Loucy (cell line): ENCODE data around the gene DLG2.

Source experiments
- H2AFZ ChIP-seq: fragments of 200-600 bp; sonication (generic); 2 replicates; pipeline ENCODE4 v1.6.0; 2016; ENCODE audit warnings: antibody characterized with exemption, mild to moderate bottlenecking, low read length, moderate library complexity
- H3F3A ChIP-seq: fragments of 200-600 bp; 2 replicates; pipeline ENCODE4 v1.6.0; 2016; ENCODE audit warnings: antibody characterized with exemption, low read depth, mild to moderate bottlenecking
- H3K27me3 ChIP-seq: fragments of 200-600 bp; sonication (generic); 2 replicates; pipeline ENCODE4 v1.6.1; 2014; ENCODE audit warnings: low read length, mild to moderate bottlenecking; ENCODE audit not compliant: insufficient read depth, poor library complexity, severe bottlenecking
- H3K36me3 ChIP-seq: fragments of 200-600 bp; sonication (generic); 2 replicates; pipeline ENCODE4 v1.6.1; 2016; ENCODE audit warnings: low read length; ENCODE audit not compliant: insufficient read depth
- H3K4me1 ChIP-seq: fragments of 200-600 bp; sonication (generic); 2 replicates; pipeline ENCODE4 v1.5.1; 2014; ENCODE audit warnings: low read length, mild to moderate bottlenecking; ENCODE audit not compliant: insufficient read depth, poor library complexity, severe bottlenecking
- H3K4me2 ChIP-seq: fragments of 200-600 bp; sonication (generic); 2 replicates; pipeline ENCODE4 v1.6.0; 2014; ENCODE audit warnings: antibody characterized with exemption, low read length, low read depth, mild to moderate bottlenecking; ENCODE audit not compliant: poor library complexity, severe bottlenecking
- H3K4me3 ChIP-seq: fragments of 200-600 bp; sonication (generic); 2 replicates; pipeline ENCODE4 v1.5.1; 2014; ENCODE audit warnings: low read length, mild to moderate bottlenecking, mixed read lengths; ENCODE audit not compliant: poor library complexity, severe bottlenecking
- H3K79me2 ChIP-seq: fragments of 200-600 bp; sonication (generic); 2 replicates; pipeline ENCODE4 v1.6.1; 2014; ENCODE audit warnings: low read length; ENCODE audit not compliant: insufficient read depth
- H3K9ac ChIP-seq: fragments of 200-600 bp; sonication (generic); 2 replicates; pipeline ENCODE4 v1.6.0; 2014; ENCODE audit warnings: mild to moderate bottlenecking, low read depth, low read length, moderate library complexity; ENCODE audit not compliant: poor library complexity, severe bottlenecking
- H3K9me2 ChIP-seq: fragments of 200-600 bp; sonication (generic); replicated peaks from 2 replicates; pipeline ENCODE4 v1.6.1; 2016; ENCODE audit warnings: low read depth, low read length, mixed read lengths
- H3K9me3 ChIP-seq: fragments of 200-600 bp; sonication (generic); 2 replicates; pipeline ENCODE4 v1.6.1; 2014; ENCODE audit warnings: mild to moderate bottlenecking, antibody characterized with exemption, low read length, low read depth; ENCODE audit not compliant: insufficient read depth
- H4K20me1 ChIP-seq: fragments of 200-600 bp; sonication (generic); 2 replicates; pipeline ENCODE4 v1.6.0; 2014; ENCODE audit warnings: antibody characterized with exemption, low read length, mild to moderate bottlenecking; ENCODE audit not compliant: insufficient read depth, poor library complexity, severe bottlenecking
- EZH2phosphoT487 ChIP-seq: fragments of 200-600 bp; IDR thresholded peaks from 2 replicates; pipeline ENCODE4 v1.6.1; 2018; ENCODE audit warnings: antibody characterized with exemption, mild to moderate bottlenecking, moderate library complexity, borderline replicate concordance
- TF ChIP-seq, protein P1 (sequence below): fragments of 200-600 bp; sonication (generic); conservative IDR thresholded peaks from 2 replicates; pipeline ENCODE4 v1.5.1; 2014; ENCODE audit warnings: mild to moderate bottlenecking, antibody characterized with exemption, low read length

Gene DLG2

DNA sequence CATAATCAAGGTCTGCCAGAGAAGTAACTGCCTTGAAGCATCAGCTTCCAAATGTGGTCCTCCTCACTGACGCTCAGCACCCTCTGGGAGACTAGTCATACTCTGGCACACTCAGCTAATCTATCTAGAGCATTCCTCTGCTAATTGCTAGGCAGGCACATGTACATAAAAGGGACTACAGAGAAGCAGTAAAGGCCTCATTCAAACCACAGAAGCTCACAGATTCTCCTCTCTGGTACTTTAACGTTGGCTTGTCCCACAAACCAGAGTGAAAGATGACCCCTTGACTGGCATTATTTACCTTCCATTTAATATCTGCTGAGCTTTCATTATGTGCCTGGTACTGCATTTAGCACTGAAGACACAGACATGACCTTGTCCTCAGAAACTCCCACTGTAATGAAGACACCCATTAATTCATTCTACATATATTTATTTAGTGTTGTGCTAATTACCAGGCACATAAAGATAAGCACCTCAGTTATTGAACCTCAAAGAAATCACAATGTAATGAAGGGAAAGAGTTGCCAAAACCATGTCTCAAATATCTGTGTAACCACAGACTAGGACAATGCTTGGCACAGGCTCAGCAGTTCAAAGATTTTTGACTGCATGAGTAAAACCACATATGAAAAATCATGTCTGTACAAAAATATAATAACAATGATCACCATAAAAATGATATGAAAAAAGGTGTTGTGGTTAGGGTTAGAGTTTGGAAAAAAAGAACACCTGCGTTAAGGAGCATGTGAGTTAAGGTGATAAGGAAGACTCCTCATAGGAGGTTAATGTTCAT lies 550.4 kb downstream of the DLG2 start:
- no peaks in the 10 kb centered on the region for H3K27me3 ChIP-seq
- no peaks in the 10 kb centered on the region for H4K20me1 ChIP-seq
- H3K4me3 ChIP-seq: no peak overlapping the region
- peak overlapping the region; percentile 34 for H3K4me2 ChIP-seq
- no peak overlapping the region for H3K9ac ChIP-seq
- no peaks in the 10 kb centered on the region for H3F3A ChIP-seq
- H3K9me2 ChIP-seq: no peaks in the 10 kb centered on the region
- H3K9me3 ChIP-seq: no peaks in the 10 kb centered on the region
- H3K79me2 ChIP-seq: no peaks in the 10 kb centered on the region
- H3K4me1 ChIP-seq: peaks cover 11% of the 10 kb centered on the region
- peak; percentile 30; the same call in 1 of the 2 replicates for TF ChIP-seq EZH2phosphoT487
- TF ChIP-seq, protein P1, sequence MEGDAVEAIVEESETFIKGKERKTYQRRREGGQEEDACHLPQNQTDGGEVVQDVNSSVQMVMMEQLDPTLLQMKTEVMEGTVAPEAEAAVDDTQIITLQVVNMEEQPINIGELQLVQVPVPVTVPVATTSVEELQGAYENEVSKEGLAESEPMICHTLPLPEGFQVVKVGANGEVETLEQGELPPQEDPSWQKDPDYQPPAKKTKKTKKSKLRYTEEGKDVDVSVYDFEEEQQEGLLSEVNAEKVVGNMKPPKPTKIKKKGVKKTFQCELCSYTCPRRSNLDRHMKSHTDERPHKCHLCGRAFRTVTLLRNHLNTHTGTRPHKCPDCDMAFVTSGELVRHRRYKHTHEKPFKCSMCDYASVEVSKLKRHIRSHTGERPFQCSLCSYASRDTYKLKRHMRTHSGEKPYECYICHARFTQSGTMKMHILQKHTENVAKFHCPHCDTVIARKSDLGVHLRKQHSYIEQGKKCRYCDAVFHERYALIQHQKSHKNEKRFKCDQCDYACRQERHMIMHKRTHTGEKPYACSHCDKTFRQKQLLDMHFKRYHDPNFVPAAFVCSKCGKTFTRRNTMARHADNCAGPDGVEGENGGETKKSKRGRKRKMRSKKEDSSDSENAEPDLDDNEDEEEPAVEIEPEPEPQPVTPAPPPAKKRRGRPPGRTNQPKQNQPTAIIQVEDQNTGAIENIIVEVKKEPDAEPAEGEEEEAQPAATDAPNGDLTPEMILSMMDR: no peak
- no peak overlapping the region for H2AFZ ChIP-seq
- no peaks in the 10 kb centered on the region for H3K36me3 ChIP-seq

DNA sequence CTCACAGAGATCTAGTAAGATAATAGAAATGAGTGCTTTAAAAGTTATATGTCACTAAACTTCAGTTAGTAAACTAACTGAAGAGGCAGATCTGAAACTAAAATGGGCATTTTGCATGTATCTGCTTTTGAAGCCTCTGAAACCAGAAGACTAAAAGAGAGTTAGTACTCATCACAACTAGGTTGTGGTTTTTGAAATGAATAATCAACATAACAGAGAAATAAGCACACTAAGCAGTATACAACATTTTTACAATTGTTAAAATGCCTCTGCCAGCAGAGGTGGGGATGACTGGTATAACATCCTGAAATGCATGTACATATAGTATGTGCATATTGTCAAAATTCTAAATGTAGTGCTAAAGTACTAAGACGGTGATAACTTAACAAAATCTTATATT lies 564.5 kb downstream of the DLG2 start:
- no peak overlapping the region for H3K4me3 ChIP-seq
- H3K27me3 ChIP-seq: no peaks in the 10 kb centered on the region
- no peaks in the 10 kb centered on the region for H3K9me3 ChIP-seq
- H3K4me2 ChIP-seq: no peak overlapping the region
- no peaks in the 10 kb centered on the region for H3F3A ChIP-seq
- H3K9ac ChIP-seq: no peak overlapping the region
- no peak for TF ChIP-seq EZH2phosphoT487
- TF ChIP-seq, protein P1: no peak
- H3K9me2 ChIP-seq: no peaks in the 10 kb centered on the region
- no peaks in the 10 kb centered on the region for H4K20me1 ChIP-seq
- H3K4me1 ChIP-seq: no peaks in the 10 kb centered on the region
- no peak overlapping the region for H2AFZ ChIP-seq
- no peaks in the 10 kb centered on the region for H3K36me3 ChIP-seq
- H3K79me2 ChIP-seq: no peaks in the 10 kb centered on the region

- no peak overlapping the region for H3K4me2 ChIP-seq
- no peak overlapping the region for H2AFZ ChIP-seq
- H3K27me3 ChIP-seq: no peaks in the 10 kb centered on the region
- H3F3A ChIP-seq: no peaks in the 10 kb centered on the region
- no peaks in the 10 kb centered on the region for H3K79me2 ChIP-seq
- no peaks in the 10 kb centered on the region for H3K36me3 ChIP-seq
- no peaks in the 10 kb centered on the region for H4K20me1 ChIP-seq
- no peak overlapping the region for H3K9ac ChIP-seq
- H3K4me3 ChIP-seq: no peak overlapping the region
- no peaks in the 10 kb centered on the region for H3K9me3 ChIP-seq
- no peaks in the 10 kb centered on the region for H3K4me1 ChIP-seq
- no peak for TF ChIP-seq EZH2phosphoT487
- TF ChIP-seq, protein P1: no peak
- H3K9me2 ChIP-seq: no peaks in the 10 kb centered on the region
Measured at GRCh38 chr11:85052636-85053035, 574.5 kb downstream of the DLG2 start.
